Measurements from ENCODE around the gene KIF13A. TPM values are rescaled to one million over a fixed set of nuclear protein-coding genes. Genes with fewer than 3 reads are reported as not detected.

Gene KIF13A
- total and polyA plus RNA-seq, 9 of the 15 experiments (the other 6 are each of a cell fraction or from before 2014, with no cell fraction given): 3.6 to 44.3 (median 29.7) TPM

DNA sequence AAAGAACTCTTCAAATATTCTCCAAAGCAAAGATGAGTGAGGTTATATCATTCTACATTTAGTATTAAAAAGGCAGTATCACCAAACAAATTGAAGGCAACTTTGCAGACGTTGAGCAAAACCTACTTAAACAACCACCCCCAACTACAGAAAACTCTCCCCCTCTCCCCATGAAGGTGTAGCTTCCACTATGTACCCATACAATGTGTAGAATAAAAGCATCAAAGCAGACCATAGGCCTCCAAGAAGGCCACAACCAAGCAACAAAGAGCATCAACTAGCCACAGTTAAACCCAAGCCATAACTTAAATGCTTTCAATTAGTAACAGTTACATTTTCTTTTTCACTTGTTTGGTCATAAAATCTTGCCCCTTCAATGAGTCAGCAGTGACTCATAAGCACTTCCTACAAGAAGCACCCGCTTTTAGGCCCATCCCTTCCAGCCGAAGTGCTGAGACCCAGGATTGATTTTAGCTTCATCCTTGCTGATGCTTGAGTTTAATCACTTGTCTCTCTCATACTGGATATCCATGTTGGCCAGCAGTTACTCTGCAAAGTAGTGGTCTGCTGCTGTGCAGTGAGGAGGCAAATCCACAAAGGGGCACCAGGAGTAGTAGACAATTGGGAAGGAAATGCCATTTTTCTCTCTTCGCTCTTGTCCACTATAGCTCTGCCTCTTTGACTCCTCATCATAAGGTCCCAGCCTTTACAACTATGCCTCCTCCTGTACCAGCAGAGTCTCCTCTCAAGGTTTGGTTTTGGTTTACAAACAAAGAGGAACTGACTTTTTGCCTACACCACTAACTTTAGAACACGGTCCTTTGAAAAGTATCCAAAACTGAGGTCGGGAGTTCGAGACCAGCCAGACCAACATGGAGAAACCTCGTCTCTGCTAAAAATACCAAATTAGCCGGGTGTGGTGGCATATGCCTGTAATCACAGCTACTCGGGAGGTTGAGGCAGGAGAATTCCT is 272.3 kb downstream of the KIF13A start (continued):
- TF ChIP-seq SMAD1 (IDR thresholded peaks at IDR 0.05; ENCODE audit: low read depth, low read length, partially characterized antibody) (peak; percentile 28), TBP (optimal IDR thresholded peaks at IDR 0.05; ENCODE audit: low read depth, low read length) (peak; percentile 30), NFE2L1 (tag; IDR thresholded peaks at IDR 0.05; ENCODE audit: borderline replicate concordance, low read depth) (peak; percentile 12; the same call in 1 of the 2 replicates), ZNF384 (IDR thresholded peaks at IDR 0.05; ENCODE audit: low read depth, low read length) (0 out of 2 replicates have a peak, but pooled peaks have one; percentile 2), DLX4 (CRISPR knock-in tag; IDR thresholded peaks at IDR 0.05) (no peak), POLR3A (IDR thresholded peaks at IDR 0.05; ENCODE audit: borderline replicate concordance, extremely low read depth, insufficient read depth, insufficient read length) (no peak), TSC22D4 (tag; IDR thresholded peaks at IDR 0.05) (no peak), ATF1 (CRISPR knock-in tag; IDR thresholded peaks at IDR 0.05) (no peak), ATF1 (tag; IDR thresholded peaks at IDR 0.05) (peak; percentile 74), TAF7 (tag; IDR thresholded peaks at IDR 0.05) (peak; percentile 40; the same call in 1 of the 2 replicates), DPF2 (IDR thresholded peaks at IDR 0.05) (peak; percentile 98), ZNF644 (tag; IDR thresholded peaks at IDR 0.05; ENCODE audit: low read depth) (0 out of 2 replicates have a peak, but pooled peaks have one; percentile 56), ZNF592 (IDR thresholded peaks at IDR 0.05) (peak; percentile 95), ELK3 (CRISPR knock-in tag; IDR thresholded peaks at IDR 0.05) (no peak), SMC3 (conservative IDR thresholded peaks at IDR 0.05; ENCODE audit: insufficient read depth, low read depth, low read length) (0 out of 2 replicates have a peak, but pooled peaks have one; percentile 8), CREM (IDR thresholded peaks at IDR 0.05; ENCODE audit: low read depth) (peak; percentile 52)
- TF ChIP-seq, protein P1, sequence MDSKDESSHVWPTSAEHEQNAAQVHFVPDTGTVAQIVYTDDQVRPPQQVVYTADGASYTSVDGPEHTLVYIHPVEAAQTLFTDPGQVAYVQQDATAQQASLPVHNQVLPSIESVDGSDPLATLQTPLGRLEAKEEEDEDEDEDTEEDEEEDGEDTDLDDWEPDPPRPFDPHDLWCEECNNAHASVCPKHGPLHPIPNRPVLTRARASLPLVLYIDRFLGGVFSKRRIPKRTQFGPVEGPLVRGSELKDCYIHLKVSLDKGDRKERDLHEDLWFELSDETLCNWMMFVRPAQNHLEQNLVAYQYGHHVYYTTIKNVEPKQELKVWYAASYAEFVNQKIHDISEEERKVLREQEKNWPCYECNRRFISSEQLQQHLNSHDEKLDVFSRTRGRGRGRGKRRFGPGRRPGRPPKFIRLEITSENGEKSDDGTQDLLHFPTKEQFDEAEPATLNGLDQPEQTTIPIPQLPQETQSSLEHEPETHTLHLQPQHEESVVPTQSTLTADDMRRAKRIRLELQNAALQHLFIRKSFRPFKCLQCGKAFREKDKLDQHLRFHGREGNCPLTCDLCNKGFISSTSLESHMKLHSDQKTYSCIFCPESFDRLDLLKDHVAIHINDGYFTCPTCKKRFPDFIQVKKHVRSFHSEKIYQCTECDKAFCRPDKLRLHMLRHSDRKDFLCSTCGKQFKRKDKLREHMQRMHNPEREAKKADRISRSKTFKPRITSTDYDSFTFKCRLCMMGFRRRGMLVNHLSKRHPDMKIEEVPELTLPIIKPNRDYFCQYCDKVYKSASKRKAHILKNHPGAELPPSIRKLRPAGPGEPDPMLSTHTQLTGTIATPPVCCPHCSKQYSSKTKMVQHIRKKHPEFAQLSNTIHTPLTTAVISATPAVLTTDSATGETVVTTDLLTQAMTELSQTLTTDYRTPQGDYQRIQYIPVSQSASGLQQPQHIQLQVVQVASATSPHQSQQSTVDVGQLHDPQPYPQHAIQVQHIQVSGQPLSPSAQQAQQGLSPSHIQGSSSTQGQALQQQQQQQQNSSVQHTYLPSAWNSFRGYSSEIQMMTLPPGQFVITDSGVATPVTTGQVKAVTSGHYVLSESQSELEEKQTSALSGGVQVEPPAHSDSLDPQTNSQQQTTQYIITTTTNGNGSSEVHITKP (IDR thresholded peaks at IDR 0.05; ENCODE audit: partially characterized antibody): peak; percentile 49
